Cardiac atrium fibroblast (primary cell): ENCODE results near the gene BACH2. TPM values are rescaled to one million over a fixed set of nuclear protein-coding genes. Genes with fewer than 3 reads are reported as not detected.

Source experiments
- total RNA-seq: library from RNA; depleted of rRNA; stranded (reverse); fragments of >200 nt; gene quantifications from 2 replicates; pipeline ENCODE4 v1.2.3, GENCODE V29; 2015

BACH2 gene
- under 0.01 and 1.3 TPM in 2 replicates for total RNA-seq

DNA sequence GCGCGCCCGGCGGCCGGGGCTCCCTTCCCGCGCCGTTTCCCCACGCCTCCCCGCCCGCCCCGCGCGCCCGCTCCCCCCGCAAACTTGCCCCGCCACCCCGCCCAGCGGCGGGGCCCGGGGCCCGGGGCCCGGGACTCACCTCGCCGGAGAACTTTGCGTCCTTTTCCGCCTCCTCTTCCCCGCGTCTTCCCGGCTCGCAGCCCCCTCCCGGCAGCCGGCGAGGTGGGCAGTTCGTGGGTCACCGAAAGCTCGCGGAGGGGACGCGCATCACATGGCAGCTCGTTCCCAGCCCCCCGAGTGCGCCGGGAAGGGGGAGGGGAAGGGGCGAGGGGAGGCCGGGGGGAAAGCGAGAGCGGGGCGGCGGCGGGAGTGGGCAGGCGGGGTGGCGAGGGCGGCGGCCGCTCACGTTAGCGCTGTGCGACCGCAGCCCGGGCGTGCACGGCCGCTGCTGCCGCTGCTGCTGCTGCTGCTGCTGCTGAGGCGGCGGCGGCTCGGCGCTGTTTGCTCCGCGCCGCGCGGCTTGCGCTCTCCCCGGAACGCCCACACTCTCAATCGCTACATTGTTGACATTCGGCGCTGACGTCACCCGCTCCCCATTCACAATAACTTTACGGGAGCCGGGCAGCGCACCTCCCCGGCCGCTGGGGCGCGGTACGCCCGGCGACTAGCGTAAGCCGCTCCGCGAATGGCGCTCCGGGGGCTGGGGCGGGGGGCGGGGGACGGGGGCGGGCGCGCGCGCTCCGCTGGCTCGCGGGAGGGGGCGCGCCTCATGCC lies at the start of gene BACH2:
Gene BACH2, minus strand, starts transcription at position 503 of the 774 bp plus-strand sequence. CDS start 287,999 bp downstream, outside the sequence.

GRCh38 chr6:89894169-89894568 lies 402.5 kb downstream of the BACH2 start, which contains the start of gene GJA10:
Gene GJA10 (plus strand): TSS chr6:89894469. CDS start chr6:89894469, 0 bp downstream.

